Mesenchymal stem cell (in vitro differentiated cells and primary cell): ENCODE measurements around the gene ATP5F1D.

Source experiments
- DNase-seq: peaks from one replicate; pipeline ENCODE4 v3.0.0-alpha.2; 2013
- H2AFZ ChIP-seq: one replicate; pipeline ENCODE4 v1.6.1; 2013; ENCODE audit warnings: low read depth, mild to moderate bottlenecking, control low read depth, inconsistent platforms, low read length, moderate library complexity
- H2AK5ac ChIP-seq: 2 replicates; pipeline ENCODE4 v1.6.1; 2013; ENCODE audit warnings: low read length, moderate library complexity, mild to moderate bottlenecking, inconsistent platforms; ENCODE audit not compliant: severe bottlenecking
- H2BK120ac ChIP-seq: one replicate; pipeline ENCODE4 v1.6.1; 2013; ENCODE audit warnings: low read depth, mild to moderate bottlenecking, inconsistent platforms, low read length, moderate library complexity
- H2BK12ac ChIP-seq, 2 experiments: one replicate each; pipeline ENCODE4 v1.6.1; 2013; ENCODE audit warnings: inconsistent platforms in 2 of 2, low read length in 2 of 2, mild to moderate bottlenecking in 2 of 2, moderate library complexity in 2 of 2, control low read depth in 1 of 2
- H2BK15ac ChIP-seq: one replicate; pipeline ENCODE4 v1.6.1; 2013; ENCODE audit warnings: mild to moderate bottlenecking, low read depth, inconsistent platforms; ENCODE audit not compliant: poor library complexity, severe bottlenecking
- H2BK5ac ChIP-seq: 2 replicates; pipeline ENCODE4 v1.6.1; 2013; ENCODE audit warnings: low read depth, mild to moderate bottlenecking, low read length, control low read depth, inconsistent platforms; ENCODE audit not compliant: poor library complexity, severe bottlenecking
- H3K14ac ChIP-seq, 2 experiments: one replicate each; pipeline ENCODE4 v1.6.1; 2013; ENCODE audit warnings: inconsistent platforms in 2 of 2, low read length in 2 of 2, control low read depth in 1 of 2, mild to moderate bottlenecking in 1 of 2, moderate library complexity in 1 of 2
- H3K18ac ChIP-seq, 2 experiments: one replicate each; pipeline ENCODE4 v1.6.1; 2013; ENCODE audit warnings: inconsistent platforms in 2 of 2, low read length in 2 of 2, control low read depth in 1 of 2, low read depth in 1 of 2, mild to moderate bottlenecking in 1 of 2
- H3K23ac ChIP-seq, 2 experiments: one replicate each; pipeline ENCODE4 v1.6.1; 2013; ENCODE audit warnings: inconsistent platforms in 2 of 2, low read length in 2 of 2, mild to moderate bottlenecking in 2 of 2, moderate library complexity in 2 of 2, control low read depth in 1 of 2
- H3K27ac ChIP-seq: 2 replicates; pipeline ENCODE4 v1.5.1; 2013; ENCODE audit warnings: mild to moderate bottlenecking, moderate library complexity, low read length, control low read depth, inconsistent platforms; ENCODE audit not compliant: poor library complexity, severe bottlenecking
- H3K27me3 ChIP-seq, 2 experiments: 2 replicates each; pipeline versions ENCODE4 v1.6.1 to v1.7.0; 2013; ENCODE audit warnings: low read length in 2 of 2, mild to moderate bottlenecking in 2 of 2, moderate library complexity in 2 of 2, control low read depth in 1 of 2, inconsistent platforms in 1 of 2; ENCODE audit not compliant: control insufficient read depth in 1 of 2, insufficient read depth in 1 of 2
- H3K36me3 ChIP-seq, 2 experiments: 2 replicates each; pipeline versions ENCODE4 v1.6.1 to v1.7.0; 2013; ENCODE audit warnings: low read length in 2 of 2, control low read depth in 1 of 2, inconsistent platforms in 1 of 2, low read depth in 1 of 2, mild to moderate bottlenecking in 1 of 2; ENCODE audit not compliant: insufficient read depth in 2 of 2, control insufficient read depth in 1 of 2
- H3K4ac ChIP-seq, 2 experiments: one replicate each; pipeline ENCODE4 v1.6.1; 2013; ENCODE audit warnings: inconsistent platforms in 2 of 2, low read length in 2 of 2, mild to moderate bottlenecking in 2 of 2, moderate library complexity in 2 of 2, control low read depth in 1 of 2, low read depth in 1 of 2
- H3K4me1 ChIP-seq: 2 replicates; pipeline ENCODE4 v1.6.1; 2013; ENCODE audit warnings: low read depth, low read length, control low read depth; ENCODE audit not compliant: control insufficient read depth, insufficient read depth
- H3K4me2 ChIP-seq: 2 replicates; pipeline ENCODE4 v1.6.1; 2013; ENCODE audit warnings: low read length, mild to moderate bottlenecking, inconsistent platforms; ENCODE audit not compliant: poor library complexity, severe bottlenecking
- H3K4me3 ChIP-seq, 2 experiments: 2 replicates each; pipeline versions ENCODE4 v1.5.1 to v1.7.0; 2013; ENCODE audit warnings: low read length in 2 of 2, mild to moderate bottlenecking in 2 of 2, control low read depth in 1 of 2, low read depth in 1 of 2; ENCODE audit not compliant: insufficient read depth in 1 of 2
- H3K79me1 ChIP-seq: replicated peaks from 2 replicates; pipeline ENCODE4 v1.6.1; 2013; ENCODE audit warnings: mild to moderate bottlenecking, control low read depth, low read length, inconsistent platforms; ENCODE audit not compliant: poor library complexity, severe bottlenecking
- H3K9ac ChIP-seq: 2 replicates; pipeline ENCODE4 v1.7.0; 2013; ENCODE audit warnings: mild to moderate bottlenecking, low read length, moderate library complexity
- H3K9me3 ChIP-seq: 2 replicates; pipeline ENCODE4 v1.7.0; 2013; ENCODE audit warnings: mild to moderate bottlenecking, low read length; ENCODE audit not compliant: control insufficient read depth
- H4K8ac ChIP-seq: one replicate; pipeline ENCODE4 v1.6.1; 2013; ENCODE audit warnings: inconsistent platforms, mild to moderate bottlenecking, low read length, moderate library complexity
- H4K91ac ChIP-seq: one replicate; pipeline ENCODE4 v1.6.1; 2013; ENCODE audit warnings: mild to moderate bottlenecking, low read length, inconsistent platforms
- WGBS: methylation state at CpG from one replicate; pipeline ENCODE4 v1.1.7; 2013; ENCODE audit warnings: mixed read lengths; 5-methylcytosine and 5-hydroxymethylcytosine counted together

ATP5F1D gene

GRCh38 chr19:1240925-1241324 is 626 bp upstream of the ATP5F1D start:
- no peak for DNase-seq
- Histone ChIP-seq H4K8ac (no peak overlapping the region), H3K79me1 (peaks cover 23% of the 10 kb centered on the region), H3K23ac (no peak overlapping the region), H3K4me1 (peaks cover 56% of the 10 kb centered on the region), H2BK5ac (peak overlapping the region; percentile 12), H3K4me2 (peak overlapping the region; percentile 79), H2AFZ (no peak overlapping the region), H3K9me3 (no peaks in the 10 kb centered on the region), H3K27me3 (no peaks in the 10 kb centered on the region), H3K4me3 (peak overlapping the region in 1 of 2 experiments; percentile 93), H4K91ac (no peak overlapping the region), H2BK12ac (peak overlapping the region in 1 of 2 experiments; percentile 10), H3K9ac (peak overlapping the region; percentile 85), H3K14ac (no peak overlapping the region), H3K27ac (no peak overlapping the region), H2BK120ac (no peak overlapping the region), H3K36me3 (peaks cover 5 to 28% of the 10 kb centered on the region in 2 experiments), H2BK15ac (no peak overlapping the region), H2AK5ac (no peak overlapping the region), H3K18ac (no peak overlapping the region), H3K4ac (no peak overlapping the region)
- WGBS, result 83% methylated on average over 15 of the region's 15 CpGs

- H3K9ac ChIP-seq, result peak overlapping the region; percentile 68
- H3K4me1 ChIP-seq, result peaks cover 62% of the 10 kb centered on the region
- H4K91ac ChIP-seq, result peak overlapping the region; percentile 77
- peak overlapping the region; percentile 62 for H3K27ac ChIP-seq
- peaks cover 22% of the 10 kb centered on the region for H3K79me1 ChIP-seq
- peak overlapping the region in 1 of 2 experiments; percentile 8 for H2BK12ac ChIP-seq
- no peak overlapping the region for H3K23ac ChIP-seq
- peak overlapping the region; percentile 63 for H4K8ac ChIP-seq
- peaks cover 5 to 29% of the 10 kb centered on the region in 2 experiments for H3K36me3 ChIP-seq
- peak overlapping the region in 1 of 2 experiments; percentile 68 for H3K4me3 ChIP-seq
- peak overlapping the region in 1 of 2 experiments; percentile 56 for H3K14ac ChIP-seq
- H3K27me3 ChIP-seq, result no peaks in the 10 kb centered on the region
- peak overlapping the region in 1 of 2 experiments; percentile 77 for H3K18ac ChIP-seq
- peak overlapping the region; percentile 39 for H2AK5ac ChIP-seq
- H2BK5ac ChIP-seq, result no peak overlapping the region
- no peaks in the 10 kb centered on the region for H3K9me3 ChIP-seq
- H3K4me2 ChIP-seq, result peak overlapping the region; percentile 47
- no peak overlapping the region for H2AFZ ChIP-seq
- peak; percentile 83 for DNase-seq
- no peak overlapping the region for H2BK120ac ChIP-seq
- peak overlapping the region in 1 of 2 experiments; percentile 65 for H3K4ac ChIP-seq
- H2BK15ac ChIP-seq, result peak overlapping the region; percentile 44
- WGBS, result 64% methylated on average over 33 of the region's 33 CpGs
Measured at GRCh38 chr19:1243768-1244692, 2.5 kb downstream of the ATP5F1D start.

- Histone ChIP-seq H4K91ac (peak overlapping the region; percentile 77), H2AFZ (no peak overlapping the region), H2BK5ac (peak overlapping the region; percentile 59), H3K9ac (peak overlapping the region; percentile 68), H3K18ac (peak overlapping the region; percentile 52 to 77), H2BK120ac (peak overlapping the region; percentile 66), H3K79me1 (peaks cover 22% of the 10 kb centered on the region), H3K23ac (peak overlapping the region in 1 of 2 experiments; percentile 31), H3K9me3 (no peaks in the 10 kb centered on the region), H3K27me3 (no peaks in the 10 kb centered on the region), H3K4me3 (peak overlapping the region; percentile 14 to 68), H3K14ac (peak overlapping the region in 1 of 2 experiments; percentile 88), H3K27ac (peak overlapping the region; percentile 62), H2BK12ac (peak overlapping the region in 1 of 2 experiments; percentile 83), H2AK5ac (peak overlapping the region; percentile 84), H3K4me2 (peak overlapping the region; percentile 47), H2BK15ac (peak overlapping the region; percentile 77), H3K4ac (peak overlapping the region; percentile 15 to 85), H3K36me3 (peaks cover 5 to 31% of the 10 kb centered on the region in 2 experiments), H3K4me1 (peaks cover 57% of the 10 kb centered on the region), H4K8ac (peak overlapping the region; percentile 63)
- DNase-seq, result no peak
- WGBS, result 67% methylated on average over 31 of the region's 31 CpGs
Measured at GRCh38 chr19:1244693-1245451, 3.3 kb downstream of the ATP5F1D start.
